ENCODE results near the gene ANKS1B.

GRCh38 chr12:99704458-99704857 is 280.3 kb downstream of the ANKS1B start:
- TF ChIP-seq CTCF (IDR thresholded peaks at IDR 0.05; ENCODE audit: low read length) (no peak), EZH2 (IDR thresholded peaks at IDR 0.05; ENCODE audit: borderline replicate concordance, low read length) (no peak)

All from OCI-LY1 (cell line).